ENCODE measurements around the gene PRKAA1. TPM values are rescaled to one million over a fixed set of nuclear protein-coding genes. Genes with fewer than 3 reads are reported as not detected.
"Not testable (repeated sequence)": the region's sequence is repeated elsewhere in the genome, so short reads cannot be mapped to it uniquely, and the experiment has no call there.

Gene PRKAA1
- total RNA-seq, 1 donor: 115 TPM

- DNase-seq (ENCODE audit: low read depth): no peak
- no peak overlapping the region for H3K4me3 ChIP-seq (ENCODE audit: low read depth, low read length)
- no peak for TF ChIP-seq CTCF (IDR thresholded peaks at IDR 0.05; ENCODE audit: insufficient read depth, low read length)
Measured at GRCh38 chr5:40829748-40830533, 31.8 kb upstream of the PRKAA1 start.

- TF ChIP-seq CTCF (IDR thresholded peaks at IDR 0.05; ENCODE audit: insufficient read depth, low read length): no peak
- H3K4me3 ChIP-seq (ENCODE audit: low read depth, low read length): no peak overlapping the region
- no peak for DNase-seq (ENCODE audit: low read depth)
Measured at GRCh38 chr5:40828690-40829661, 30.8 kb upstream of the PRKAA1 start.

- DNase-seq (ENCODE audit: low read depth): no peak
- no peak for TF ChIP-seq CTCF (IDR thresholded peaks at IDR 0.05; ENCODE audit: insufficient read depth, low read length)
- H3K4me3 ChIP-seq (ENCODE audit: low read depth, low read length): no peak overlapping the region
Measured at GRCh38 chr5:40828021-40828631, 30.0 kb upstream of the PRKAA1 start.

- DNase-seq (ENCODE audit: low read depth): no peak
- no peak overlapping the region for H3K4me3 ChIP-seq (ENCODE audit: low read depth, low read length)
- no peak for TF ChIP-seq CTCF (IDR thresholded peaks at IDR 0.05; ENCODE audit: insufficient read depth, low read length)
Measured at GRCh38 chr5:40827188-40827977, 29.2 kb upstream of the PRKAA1 start.

- TF ChIP-seq CTCF (IDR thresholded peaks at IDR 0.05; ENCODE audit: insufficient read depth, low read length): no peak
- no peak overlapping the region for H3K4me3 ChIP-seq (ENCODE audit: low read depth, low read length)
- DNase-seq (ENCODE audit: low read depth): no peak
Measured at GRCh38 chr5:40826489-40827187, 28.5 kb upstream of the PRKAA1 start.

GRCh38 chr5:40825461-40826043 lies 27.4 kb upstream of the PRKAA1 start:
- H3K4me3 ChIP-seq (ENCODE audit: low read depth, low read length); DNase-seq (ENCODE audit: low read depth): not testable (repeated sequence)
